Transverse colon (tissue), 3 donors: ENCODE results near the gene PDCD1.

Experiments
- EP300 ChIP-seq: sonication (generic); formaldehyde crosslinking; IDR thresholded peaks from one replicate; pipeline ENCODE4 v1.6.1; 2017; ENCODE audit warnings: antibody characterized with exemption, low read depth
- POLR2A ChIP-seq: fragments of 450-650 bp; IDR thresholded peaks from one replicate; pipeline ENCODE4 v1.6.1; 2016; ENCODE audit warnings: antibody characterized with exemption, mild to moderate bottlenecking, moderate library complexity
- TF ChIP-seq, protein P1 (sequence below), 5 experiments: fragments of 200-600 bp in 3 of 5; fragments of 450-650 bp in 2 of 5; sonication (generic) in 3 of 5; IDR thresholded peaks; 1 replicate in 2 of 5; 2 replicates in 3 of 5; pipeline ENCODE4 v1.5.1; 2016 to 2017; ENCODE audit warnings: antibody characterized with exemption in 5 of 5, inconsistent platforms in 3 of 5, mild to moderate bottlenecking in 2 of 5, moderate library complexity in 1 of 5

DNA sequence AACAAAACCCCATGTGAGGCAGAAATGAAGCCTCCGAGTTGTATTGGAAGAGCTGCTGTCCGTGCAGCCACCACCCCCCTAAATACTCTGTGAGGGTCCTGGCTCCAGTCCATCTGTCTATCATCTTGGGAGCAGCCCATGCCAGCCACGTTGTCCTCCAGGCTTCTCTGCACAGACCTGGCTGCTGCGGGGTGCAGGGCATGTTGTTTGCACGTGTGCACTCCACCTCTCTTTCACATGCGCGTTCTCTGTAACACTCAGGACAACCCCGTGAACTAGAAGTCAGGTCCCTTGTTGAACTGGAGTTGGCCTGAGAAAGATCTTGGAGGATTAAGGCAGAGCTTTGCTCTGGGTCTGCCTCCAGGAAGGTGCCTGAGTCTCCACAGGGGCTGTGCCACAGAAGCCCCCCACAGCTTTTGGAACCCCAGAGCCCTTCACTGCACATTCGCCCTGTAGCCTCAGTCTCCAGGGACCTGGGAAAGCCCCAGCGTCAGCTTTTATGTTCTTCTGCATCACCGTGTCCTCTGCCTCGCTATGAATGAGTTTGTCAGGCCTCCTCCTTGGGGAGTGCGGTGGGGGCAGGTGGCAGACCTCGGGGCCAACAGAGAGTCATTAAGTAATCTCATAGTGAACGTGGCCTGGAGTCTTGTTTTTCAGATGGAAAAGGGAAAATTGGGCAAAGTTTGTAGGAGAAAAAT lies 27.4 kb upstream of the PDCD1 start:
- TF ChIP-seq POLR2A (no peak), EP300 (no peak)
- TF ChIP-seq, protein P1, sequence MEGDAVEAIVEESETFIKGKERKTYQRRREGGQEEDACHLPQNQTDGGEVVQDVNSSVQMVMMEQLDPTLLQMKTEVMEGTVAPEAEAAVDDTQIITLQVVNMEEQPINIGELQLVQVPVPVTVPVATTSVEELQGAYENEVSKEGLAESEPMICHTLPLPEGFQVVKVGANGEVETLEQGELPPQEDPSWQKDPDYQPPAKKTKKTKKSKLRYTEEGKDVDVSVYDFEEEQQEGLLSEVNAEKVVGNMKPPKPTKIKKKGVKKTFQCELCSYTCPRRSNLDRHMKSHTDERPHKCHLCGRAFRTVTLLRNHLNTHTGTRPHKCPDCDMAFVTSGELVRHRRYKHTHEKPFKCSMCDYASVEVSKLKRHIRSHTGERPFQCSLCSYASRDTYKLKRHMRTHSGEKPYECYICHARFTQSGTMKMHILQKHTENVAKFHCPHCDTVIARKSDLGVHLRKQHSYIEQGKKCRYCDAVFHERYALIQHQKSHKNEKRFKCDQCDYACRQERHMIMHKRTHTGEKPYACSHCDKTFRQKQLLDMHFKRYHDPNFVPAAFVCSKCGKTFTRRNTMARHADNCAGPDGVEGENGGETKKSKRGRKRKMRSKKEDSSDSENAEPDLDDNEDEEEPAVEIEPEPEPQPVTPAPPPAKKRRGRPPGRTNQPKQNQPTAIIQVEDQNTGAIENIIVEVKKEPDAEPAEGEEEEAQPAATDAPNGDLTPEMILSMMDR (IDR thresholded peaks at IDR 0.05), result no peak
